ENCODE measurements around the gene ZNF862. TPM values are rescaled to one million over a fixed set of nuclear protein-coding genes. Genes with fewer than 3 reads are reported as not detected.

Gene ZNF862
- 0.89 and 1.0 TPM in 2 replicates for total RNA-seq (2016; rRNA removed; fragmentation: Illumina TruSeq; extraction: Trizol)
- 0.10 and 0.35 TPM in 2 replicates for total RNA-seq (2016; cell fraction: cytosol; rRNA removed; fragmentation: Illumina TruSeq; extraction: Trizol; ENCODE audit: low read depth)
- 0.67 and 0.80 TPM in 2 replicates for total RNA-seq (2016; cell fraction: insoluble cytoplasmic fraction; rRNA removed; fragmentation: Illumina TruSeq; extraction: Trizol)
- total RNA-seq (2016; cell fraction: membrane; rRNA removed; fragmentation: Illumina TruSeq; extraction: Trizol), result 0.46 and 0.55 TPM in 2 replicates
- 2.0 TPM in 2 replicates for total RNA-seq (2016; cell fraction: nucleus; rRNA removed; fragmentation: Illumina TruSeq; extraction: Trizol)
- polyA plus RNA-seq (2011; rRNA removed), result 2.0 and 2.8 TPM in 2 replicates
- 1.0 and 1.3 TPM in 2 replicates for polyA plus RNA-seq (2011; cell fraction: cytosol; rRNA removed)
- polyA plus RNA-seq (2011; cell fraction: nucleus; rRNA removed), result 7.1 and 8.7 TPM in 2 replicates
- 0.76 and 1.6 TPM in 2 replicates for polyA plus RNA-seq (2012)
- polyA plus RNA-seq (2016; cell fraction: cytosol; fragmentation: Illumina TruSeq; extraction: Trizol; ENCODE audit: low read depth), result 0.25 and 0.28 TPM in 2 replicates
- 0.27 and 0.70 TPM in 2 replicates for polyA plus RNA-seq (2016; cell fraction: insoluble cytoplasmic fraction; fragmentation: Illumina TruSeq; extraction: Trizol; ENCODE audit: low read depth)
- 0.29 and 0.43 TPM in 2 replicates for polyA plus RNA-seq (2016; cell fraction: membrane; fragmentation: Illumina TruSeq; extraction: Trizol; ENCODE audit: low read depth)
- 1.9 and 2.0 TPM in 2 replicates for polyA plus RNA-seq (2016; cell fraction: nucleus; fragmentation: Illumina TruSeq; extraction: Trizol; ENCODE audit: insufficient read depth, low read depth)
- 2.0 and 5.0 TPM in 2 replicates for polyA minus RNA-seq (2011; rRNA and poly(A)+ RNA removed; ENCODE audit: low replicate concordance)
- polyA minus RNA-seq (2011; cell fraction: cytosol; rRNA and poly(A)+ RNA removed), result 0.59 and 1.2 TPM in 2 replicates
- 6.6 and 10.3 TPM in 2 replicates for polyA minus RNA-seq (2011; cell fraction: nucleus; rRNA and poly(A)+ RNA removed)
- Bru-seq, nascent RNA, result percentile 38 among the genes with signal in this experiment
- percentile 41 among the genes with signal in this experiment for BruChase-seq, experiment 1, labeled RNA remaining after a 6-hour chase
- percentile 37 among the genes with signal in this experiment for BruChase-seq, experiment 2, labeled RNA remaining after a 2-hour chase
- long read RNA-seq, experiment 1, partial matches to known transcripts, result 1 of 1 reads
- long read RNA-seq, experiment 1, other reads (novel, unspliced or antisense), result 0 of 1 reads
- long read RNA-seq, experiment 2, partial matches to known transcripts, result 0 of 1 reads
- long read RNA-seq, experiment 2, other reads (novel, unspliced or antisense), result 1 of 1 reads

GRCh38 chr7:149838224-149838991 lies at the start of gene ZNF862:
Gene ZNF862, plus strand, starts transcription at chr7:149838375. Its CDS starts 237 bp downstream, at chr7:149838612.
- POLR2A ChIA-PET, result interaction anchor here (0.7 to 1.6 kb wide), 7 partner anchors 8 to 568 kb away, joined by 3 to 9 read pairs (median 3); no protein-coding TSS in a partner anchor
- WGBS (ENCODE audit: low lambda C conversion rate), result 0% methylated on average over 15 of the region's 86 CpGs
- Histone ChIP-seq H4K20me1 (ENCODE audit: insufficient read depth, low read length) (no peaks in the 10 kb centered on the region), H3K4me1 (ENCODE audit: insufficient read depth, low read length) (peaks cover 15% of the 10 kb centered on the region), H3K4me3 (replicated peaks in 1 of 3; ENCODE audit: insufficient read depth in 1 of 3, low read depth in 2 of 3, low read length in 3 of 3) (peak within 1 kb of the TSS; percentile 68 to 95 (median 73)), H2AFZ (ENCODE audit: low read length) (no peak within 1 kb of the TSS), H3K36me3 (replicated peaks in 1 of 2; ENCODE audit: control insufficient read depth in 1 of 2, insufficient read depth in 2 of 2, low read length in 2 of 2) (no peaks in the 10 kb centered on the region), H3K27me3 (ENCODE audit: control insufficient read depth in 1 of 2, insufficient read depth in 2 of 2, low read length in 2 of 2) (0 out of 5 replicates have a peak, but pooled peaks cover 0 to under 1% of the 10 kb centered on the region in 2 experiments), H3K27ac (ENCODE audit: extremely low read length, insufficient read depth, low read length) (peak within 1 kb of the TSS; percentile 59), H3K79me2 (ENCODE audit: insufficient read depth, low read length) (peaks cover 2% of the 10 kb centered on the region), H3K9me3 (ENCODE audit: low read length) (no peaks in the 10 kb centered on the region), H3K4me2 (ENCODE audit: low read depth, low read length) (peak within 1 kb of the TSS; percentile 64), H3K9ac (ENCODE audit: insufficient read depth, low read depth, low read length) (peak within 1 kb of the TSS; percentile 62)
- ATAC-seq, result peak; percentile 97
- peak; percentile 95 for DNase-seq (ENCODE audit: low spot score)
- in situ Hi-C loops (cut with HindIII; ENCODE audit: extremely low pct_ligation_motif_present, low pct_unique_long_range_greater_than_20kb), result no loop called here
- intact Hi-C loops (cut with micrococcal nuclease; ENCODE audit: unreplicated experiment), result loop anchor here (2.0 kb wide), 1 partner anchor 34 kb away; the partner anchor contains the start of gene ATP6V0E2
- BruUV-seq (replicated peaks), result no TSS peak
- CTCF ChIA-PET (ENCODE audit: low intra/inter-chr PET ratio, low total read pairs), result no interaction called here
- peak; percentile 90 for FAIRE-seq
- peak; percentile 94 for TF ChIP-seq ZNF564 (CRISPR knock-in tag; IDR thresholded peaks at IDR 0.05)
- peak; percentile 70 for TF ChIP-seq ARID5B (CRISPR knock-in tag; IDR thresholded peaks at IDR 0.05)
- TF ChIP-seq FOXK1 (CRISPR knock-in tag; IDR thresholded peaks at IDR 0.05; ENCODE audit: borderline replicate concordance, low read depth), result peak; percentile 67; the same call in 1 of the 2 replicates
- no peak for TF ChIP-seq ZSCAN9 (CRISPR knock-in tag; IDR thresholded peaks at IDR 0.05; ENCODE audit: borderline replicate concordance)
- peak; percentile 75 for TF ChIP-seq ZNF639 (CRISPR knock-in tag; conservative IDR thresholded peaks at IDR 0.05)
- TF ChIP-seq TFAP4 (IDR thresholded peaks at IDR 0.05; ENCODE audit: borderline replicate concordance, low read depth), result peak; percentile 72; the same call in 1 of the 2 replicates
- peak; percentile 84; the same call in 1 of the 2 replicates for TF ChIP-seq YEATS2 (CRISPR knock-in tag; IDR thresholded peaks at IDR 0.05; ENCODE audit: borderline replicate concordance)
- TF ChIP-seq ZNF530 (CRISPR knock-in tag; IDR thresholded peaks at IDR 0.05; ENCODE audit: low read depth), result 0 out of 2 replicates have a peak, but pooled peaks have one; percentile 36
- 0 out of 2 replicates have a peak, but pooled peaks have one; percentile 68 for TF ChIP-seq ZNF790 (CRISPR knock-in tag; IDR thresholded peaks at IDR 0.05; ENCODE audit: borderline replicate concordance)
- no peak for TF ChIP-seq MTF1 (CRISPR knock-in tag; IDR thresholded peaks at IDR 0.05)
